ENCODE data around the gene NPR1.

DNA sequence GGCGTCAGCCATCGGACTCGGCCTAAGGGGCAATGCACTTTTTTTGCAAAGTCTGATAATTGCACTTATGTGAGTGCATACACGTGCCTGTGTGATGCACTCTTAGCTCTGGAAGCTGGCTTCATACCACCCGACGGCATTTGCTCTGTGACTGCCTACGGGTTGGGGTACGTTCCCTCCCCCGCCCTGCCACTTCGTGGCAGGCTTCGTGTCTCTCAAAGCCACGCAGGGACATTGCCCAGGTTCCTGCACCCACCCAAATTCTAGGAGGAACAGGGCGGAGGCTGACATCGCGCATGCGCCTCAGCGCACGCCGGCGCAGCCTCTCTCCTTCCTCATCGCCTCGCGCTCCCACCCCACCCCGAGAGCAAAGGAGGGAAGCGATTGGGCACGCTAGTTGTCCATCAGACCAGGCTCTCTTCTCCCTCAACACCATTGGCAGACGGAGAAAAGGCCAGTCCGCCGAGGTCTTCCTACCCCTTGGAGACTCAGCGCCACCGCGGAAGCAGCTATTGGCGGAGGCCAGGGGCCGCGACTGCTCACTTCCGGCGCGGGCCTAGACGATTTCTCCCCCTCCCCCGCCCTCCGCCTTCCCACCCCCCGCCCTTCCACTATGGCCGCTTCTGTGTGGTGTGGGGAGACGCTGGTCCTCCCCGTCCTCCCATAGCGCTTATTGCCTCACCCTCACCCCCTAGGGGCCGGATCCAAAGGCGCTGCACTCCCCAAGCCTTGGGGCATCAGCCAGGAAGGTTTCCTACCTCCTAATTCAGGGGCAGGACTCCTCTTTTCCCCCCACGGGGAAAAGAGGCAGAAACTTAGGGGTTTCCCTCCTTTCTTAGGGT lies 49.2 kb downstream of the NPR1 start, which contains the start of gene INTS3:
- TF ChIP-seq FOXA1 (IDR thresholded peaks at IDR 0.05) (no peak), ZNF384 (IDR thresholded peaks at IDR 0.05) (no peak), ELF4 (IDR thresholded peaks at IDR 0.05) (no peak; the same call in 1 of the 2 replicates), BHLHE40 (IDR thresholded peaks at IDR 0.05; ENCODE audit: borderline replicate concordance) (no peak), L3MBTL2 (conservative IDR thresholded peaks at IDR 0.05) (peak; percentile 98), FOXK2 (IDR thresholded peaks at IDR 0.05) (no peak), TARDBP (IDR thresholded peaks at IDR 0.05) (no peak), SP1 (IDR thresholded peaks at IDR 0.05) (no peak), FOXM1 (IDR thresholded peaks at IDR 0.05; ENCODE audit: borderline replicate concordance) (no peak), NFRKB (IDR thresholded peaks at IDR 0.05) (no peak), ARNT (IDR thresholded peaks at IDR 0.05) (no peak), SUZ12 (IDR thresholded peaks at IDR 0.05) (no peak), CTBP1 (IDR thresholded peaks at IDR 0.05; ENCODE audit: borderline replicate concordance) (no peak)
- TF ChIP-seq, protein P1, sequence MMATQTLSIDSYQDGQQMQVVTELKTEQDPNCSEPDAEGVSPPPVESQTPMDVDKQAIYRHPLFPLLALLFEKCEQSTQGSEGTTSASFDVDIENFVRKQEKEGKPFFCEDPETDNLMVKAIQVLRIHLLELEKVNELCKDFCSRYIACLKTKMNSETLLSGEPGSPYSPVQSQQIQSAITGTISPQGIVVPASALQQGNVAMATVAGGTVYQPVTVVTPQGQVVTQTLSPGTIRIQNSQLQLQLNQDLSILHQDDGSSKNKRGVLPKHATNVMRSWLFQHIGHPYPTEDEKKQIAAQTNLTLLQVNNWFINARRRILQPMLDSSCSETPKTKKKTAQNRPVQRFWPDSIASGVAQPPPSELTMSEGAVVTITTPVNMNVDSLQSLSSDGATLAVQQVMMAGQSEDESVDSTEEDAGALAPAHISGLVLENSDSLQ (IDR thresholded peaks at IDR 0.05) = peak; percentile 99

All from HEK293T (cell line).